ENCODE results near the gene CLEC18C.
"Not testable (repeated sequence)": the region's sequence is repeated elsewhere in the genome, so short reads cannot be mapped to it uniquely, and the experiment has no call there.

CLEC18C gene

GRCh38 chr16:70151391-70151790 is 22.2 kb upstream of the CLEC18C start:
- Histone ChIP-seq H3K27me3 (no peaks in the 10 kb centered on the region), H3K9ac (0 out of 22 replicates have a peak overlapping the region, but pooled peaks of 1 of the 11 experiments have one; percentile 1), H3K4me1 (no peaks in the 10 kb centered on the region), H3K9me3 (replicated peaks in 1 of 11) (no peaks in the 10 kb centered on the region), H3K4me2 (no peak overlapping the region), H3K4me3 (no peak overlapping the region), H4K20me1 (peaks cover 0 to 17% (median 3%) of the 10 kb centered on the region in 11 experiments; a peak in 8 of 22 replicates), H3K27ac (no peak overlapping the region), H3K36me3 (peaks cover 87 to 92% (median 89%) of the 10 kb centered on the region in 11 experiments)
- TF ChIP-seq Cebpa-rat (IDR thresholded peaks at IDR 0.05) = no peak

- Histone ChIP-seq H3K36me3 (peaks cover 93 to 98% (median 96%) of the 10 kb centered on the region in 11 experiments), H3K27ac (no peak overlapping the region), H3K27me3 (no peaks in the 10 kb centered on the region), H3K9ac (peak overlapping the region in 1 of 11 experiments; percentile 5; a peak in 1 of 22 replicates), H3K4me1 (no peaks in the 10 kb centered on the region), H3K4me3 (no peak overlapping the region), H3K4me2 (no peak overlapping the region), H3K9me3 (replicated peaks in 1 of 11) (no peaks in the 10 kb centered on the region), H4K20me1 (peaks cover 0 to 23% (median 9%) of the 10 kb centered on the region in 11 experiments; a peak in 11 of 22 replicates)
- TF ChIP-seq Cebpa-rat (IDR thresholded peaks at IDR 0.05) = no peak
Measured at GRCh38 chr16:70151941-70152509, 21.6 kb upstream of the CLEC18C start.

- Histone ChIP-seq H4K20me1 (peaks cover 0 to 30% (median 16%) of the 10 kb centered on the region in 11 experiments; a peak in 12 of 22 replicates), H3K27me3 (no peaks in the 10 kb centered on the region), H3K4me1 (no peaks in the 10 kb centered on the region), H3K4me3 (no peak overlapping the region), H3K9me3 (replicated peaks in 1 of 11) (no peaks in the 10 kb centered on the region), H3K36me3 (peaks cover 98 to 100% (median 100%) of the 10 kb centered on the region in 11 experiments), H3K4me2 (no peak overlapping the region), H3K9ac (no peak overlapping the region), H3K27ac (no peak overlapping the region)
- no peak for TF ChIP-seq Cebpa-rat (IDR thresholded peaks at IDR 0.05)
Measured at GRCh38 chr16:70152578-70153302, 20.8 kb upstream of the CLEC18C start.

DNA sequence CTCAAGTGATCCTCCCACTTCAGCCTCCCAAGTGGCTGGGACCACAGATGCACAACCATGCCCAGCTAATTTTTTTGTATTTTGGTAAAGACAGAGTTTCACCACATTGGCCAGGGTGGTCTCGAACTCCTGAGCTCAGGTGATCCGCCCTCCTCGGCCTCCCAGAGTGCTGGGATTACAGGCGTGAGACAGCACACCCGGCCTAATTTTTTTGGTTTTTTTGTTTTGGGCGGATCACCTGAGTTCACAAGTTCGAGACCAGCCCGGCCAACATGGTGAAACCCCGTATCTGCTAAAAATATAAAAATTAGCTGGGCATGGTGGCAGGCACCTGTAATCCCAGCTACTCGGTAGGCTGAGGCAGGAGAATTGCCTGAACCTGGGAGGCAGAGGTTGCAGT is 18.9 kb upstream of the CLEC18C start:
- H3K4me3 ChIP-seq; H3K4me1 ChIP-seq; H3K27me3 ChIP-seq; H3K4me2 ChIP-seq; H3K27ac ChIP-seq; H3K9me3 ChIP-seq (replicated peaks in 1 of 11); H3K9ac ChIP-seq: not testable (repeated sequence)
- H4K20me1 ChIP-seq = peaks cover 0 to 43% (median 27%) of the 10 kb centered on the region in 11 experiments; a peak in 16 of 22 replicates
- H3K36me3 ChIP-seq = peaks cover 99 to 100% (median 100%) of the 10 kb centered on the region in 11 experiments

- H3K9ac ChIP-seq = no peak overlapping the region
- no peak overlapping the region for H3K4me2 ChIP-seq
- H3K27ac ChIP-seq = peak overlapping the region in 1 of 11 experiments; percentile 18; a peak in 1 of 22 replicates
- H3K4me1 ChIP-seq = no peaks in the 10 kb centered on the region
- no peaks in the 10 kb centered on the region for H3K27me3 ChIP-seq
- H3K4me3 ChIP-seq = no peak overlapping the region
- peaks cover 0 to 57% (median 38%) of the 10 kb centered on the region in 11 experiments; a peak in 17 of 22 replicates for H4K20me1 ChIP-seq
- no peaks in the 10 kb centered on the region for H3K9me3 ChIP-seq (replicated peaks in 1 of 11)
- TF ChIP-seq Cebpa-rat (IDR thresholded peaks at IDR 0.05) = no peak
- H3K36me3 ChIP-seq = peaks cover 99 to 100% (median 100%) of the 10 kb centered on the region in 11 experiments
Measured at GRCh38 chr16:70156207-70156978, 17.2 kb upstream of the CLEC18C start.

- no peak overlapping the region for H3K27ac ChIP-seq
- no peaks in the 10 kb centered on the region for H3K4me1 ChIP-seq
- H3K27me3 ChIP-seq = no peaks in the 10 kb centered on the region
- H3K4me3 ChIP-seq = no peak overlapping the region
- H3K9ac ChIP-seq = no peak overlapping the region
- H3K36me3 ChIP-seq = peaks cover 99 to 100% (median 100%) of the 10 kb centered on the region in 11 experiments
- H4K20me1 ChIP-seq = peaks cover 0 to 60% (median 42%) of the 10 kb centered on the region in 11 experiments; a peak in 17 of 22 replicates
- TF ChIP-seq Cebpa-rat (IDR thresholded peaks at IDR 0.05) = no peak
- no peaks in the 10 kb centered on the region for H3K9me3 ChIP-seq (replicated peaks in 1 of 11)
- H3K4me2 ChIP-seq = no peak overlapping the region
Measured at GRCh38 chr16:70157105-70157476, 16.5 kb upstream of the CLEC18C start.

DNA sequence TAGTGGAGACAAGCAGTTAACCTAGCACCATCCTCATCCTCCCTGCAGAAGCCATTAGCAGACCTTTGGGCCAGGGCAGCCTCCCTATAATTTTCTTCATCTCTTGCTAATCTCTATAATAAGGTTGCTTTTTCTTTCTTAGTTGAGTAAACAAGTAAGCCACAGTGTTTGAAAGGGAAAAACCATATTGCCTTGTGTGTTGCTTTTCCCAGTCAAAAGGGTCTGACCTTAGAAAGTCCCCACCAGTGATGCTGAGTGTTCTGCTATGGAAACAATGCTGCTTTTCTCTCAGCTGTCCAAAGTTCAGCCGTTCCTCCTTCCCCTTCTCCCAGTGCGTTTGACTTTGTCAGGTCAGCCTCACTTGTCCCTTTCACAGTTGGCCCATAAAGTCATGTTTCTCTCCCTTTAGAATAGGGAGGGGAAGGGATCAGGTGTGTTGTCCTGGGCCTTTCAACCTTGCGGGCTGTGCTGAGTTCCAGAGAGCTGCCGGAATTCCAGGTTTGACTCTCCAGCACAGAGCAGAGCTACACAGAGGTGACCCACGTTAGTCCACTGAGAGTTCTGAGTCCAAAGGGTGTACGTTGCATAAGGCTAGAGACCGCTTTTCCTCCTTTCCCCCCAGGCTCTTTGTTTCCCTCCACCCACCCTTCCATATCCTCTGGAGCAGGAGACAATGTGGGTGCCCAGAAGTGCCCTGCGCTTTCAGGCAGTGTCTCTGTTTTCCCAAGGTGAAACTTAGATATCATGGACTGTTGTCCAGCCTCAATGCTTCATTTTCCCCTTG is 15.9 kb upstream of the CLEC18C start:
- peaks cover 99 to 100% (median 100%) of the 10 kb centered on the region in 11 experiments for H3K36me3 ChIP-seq
- H3K27me3 ChIP-seq = no peaks in the 10 kb centered on the region
- H3K27ac ChIP-seq = no peak overlapping the region
- peaks cover 0 to 66% (median 48%) of the 10 kb centered on the region in 11 experiments; a peak in 17 of 22 replicates for H4K20me1 ChIP-seq
- H3K9ac ChIP-seq = no peak overlapping the region
- no peak for TF ChIP-seq Cebpa-rat (IDR thresholded peaks at IDR 0.05)
- H3K9me3 ChIP-seq (replicated peaks in 1 of 11) = no peaks in the 10 kb centered on the region
- no peak overlapping the region for H3K4me3 ChIP-seq
- no peak overlapping the region for H3K4me2 ChIP-seq
- no peaks in the 10 kb centered on the region for H3K4me1 ChIP-seq

DNA sequence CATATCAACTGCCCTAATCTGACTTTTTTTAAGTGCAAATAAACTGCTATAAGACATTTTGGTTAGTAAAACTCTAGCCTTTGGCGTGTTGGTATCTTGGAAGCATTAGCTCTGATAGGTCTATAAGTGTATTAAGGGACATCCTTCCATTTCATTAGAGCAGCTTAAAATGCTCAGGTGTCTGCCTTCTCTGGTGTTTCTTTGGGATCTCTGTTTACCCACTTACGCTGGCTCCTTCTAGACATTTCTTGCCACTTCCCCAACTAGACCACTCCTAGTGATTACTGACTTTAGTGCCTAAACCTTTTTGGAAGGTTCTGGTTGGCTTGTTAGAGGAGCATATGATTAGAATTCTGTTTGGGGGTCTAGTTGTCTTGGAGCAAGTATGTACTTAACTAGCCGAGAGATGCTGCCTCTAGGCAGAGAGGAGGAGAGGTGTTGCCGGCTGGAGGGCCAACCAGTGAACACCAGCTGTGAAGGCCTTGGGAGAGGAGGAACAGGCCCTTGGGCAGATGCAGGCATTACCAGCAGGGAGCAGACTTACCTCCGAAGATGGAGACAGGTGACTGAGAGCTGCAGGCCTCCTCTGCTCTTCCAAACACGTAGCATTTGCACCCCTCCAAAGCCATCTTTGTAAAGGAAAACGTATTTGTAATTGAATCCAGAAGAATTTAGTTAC is 15.2 kb upstream of the CLEC18C start:
- Histone ChIP-seq H3K9me3 (replicated peaks in 1 of 11) (no peaks in the 10 kb centered on the region), H3K9ac (no peak overlapping the region), H3K27me3 (no peaks in the 10 kb centered on the region), H3K27ac (no peak overlapping the region), H3K4me2 (no peak overlapping the region), H4K20me1 (peaks cover 0 to 70% (median 48%) of the 10 kb centered on the region in 11 experiments; a peak in 17 of 22 replicates), H3K36me3 (peaks cover 92 to 97% (median 96%) of the 10 kb centered on the region in 11 experiments), H3K4me1 (no peaks in the 10 kb centered on the region), H3K4me3 (no peak overlapping the region)
- no peak for TF ChIP-seq Cebpa-rat (IDR thresholded peaks at IDR 0.05)

Data from BLaER1 treated with 17β-estradiol and CSF1 and Interleukin-3, amounts not matched to agents 10 nM and 100 nM (cell line).